OCI-LY7 (cell line): ENCODE measurements around the gene DPYD. TPM values are rescaled to one million over a fixed set of nuclear protein-coding genes. Genes with fewer than 3 reads are reported as not detected.

Experiments used
- BruUV-seq: library from RNA; stranded (reverse); fragments of 400-500 nt; replicated peaks from 2 replicates; lab custom pipeline; 2021; lab: Mats Ljungman, UMichigan
- CTCF ChIA-PET: fragments of 300-600 bp; sonication (Branson Sonifier 250); formaldehyde crosslinking; loops from one replicate; lab custom pipeline; 2022; ENCODE audit warnings: antibody characterized with exemption; ENCODE audit not compliant: unreplicated experiment; lab: Charles Lee
- POLR2A ChIA-PET: fragments of 300-600 bp; sonication (Branson Sonifier 250); formaldehyde crosslinking; loops from one replicate; lab custom pipeline; 2022; ENCODE audit warnings: antibody characterized with exemption; lab: Charles Lee
- DNase-seq: peaks from one replicate; pipeline ENCODE4 v3.0.0-alpha.2; 2015; ENCODE audit warnings: low spot score
- H2AFZ ChIP-seq: fragments of 200-600 bp; sonication (generic), shearing (Covaris generic); 2 replicates; pipeline ENCODE4 v1.6.1; 2014; ENCODE audit warnings: mild to moderate bottlenecking, antibody characterized with exemption, low read length, moderate library complexity
- H3K27ac ChIP-seq: fragments of 200-600 bp; sonication (generic); 2 replicates; pipeline ENCODE4 v1.5.1; 2014; ENCODE audit warnings: mixed run types, low read depth, mild to moderate bottlenecking, moderate library complexity, low read length, inconsistent platforms; ENCODE audit not compliant: poor library complexity, severe bottlenecking
- H3K36me3 ChIP-seq: fragments of 200-600 bp; sonication (generic); 2 replicates; pipeline ENCODE4 v1.6.1; 2014; ENCODE audit warnings: mild to moderate bottlenecking, antibody characterized with exemption, low read length, moderate library complexity, mixed read lengths; ENCODE audit not compliant: insufficient read depth
- H3K4me1 ChIP-seq: fragments of 200-600 bp; sonication (generic); 2 replicates; pipeline ENCODE4 v1.5.1; 2014; ENCODE audit warnings: mild to moderate bottlenecking, low read length; ENCODE audit not compliant: insufficient read depth, poor library complexity, severe bottlenecking
- H3K4me2 ChIP-seq: fragments of 200-600 bp; sonication (generic); 2 replicates; pipeline ENCODE4 v1.6.1; 2014; ENCODE audit warnings: mild to moderate bottlenecking, low read length
- H3K4me3 ChIP-seq: fragments of 200-600 bp; sonication (generic); 2 replicates; pipeline ENCODE4 v1.5.1; 2014; ENCODE audit warnings: mild to moderate bottlenecking, low read depth, low read length; ENCODE audit not compliant: poor library complexity, severe bottlenecking
- H3K79me2 ChIP-seq: fragments of 200-600 bp; sonication (generic); 2 replicates; pipeline ENCODE4 v1.6.1; 2016; ENCODE audit warnings: low read depth, mild to moderate bottlenecking, low read length, moderate library complexity, mixed read lengths; ENCODE audit not compliant: insufficient read depth
- H3K9me2 ChIP-seq: fragments of 200-600 bp; sonication (generic); 2 replicates; pipeline ENCODE4 v1.6.1; 2016; ENCODE audit warnings: mild to moderate bottlenecking, low read length, mixed read lengths; ENCODE audit not compliant: insufficient read depth
- H3K9me3 ChIP-seq: fragments of 200-600 bp; sonication (generic); 2 replicates; pipeline ENCODE4 v1.6.1; 2014; ENCODE audit warnings: mild to moderate bottlenecking, mixed run types, low read length, mixed read lengths
- H4K20me1 ChIP-seq: fragments of 200-600 bp; sonication (generic); 2 replicates; pipeline ENCODE4 v1.6.1; 2014; ENCODE audit warnings: mild to moderate bottlenecking, antibody characterized with exemption, low read length, moderate library complexity, mixed read lengths; ENCODE audit not compliant: insufficient read depth
- CTCF ChIP-seq: fragments of 200-600 bp; sonication (generic); conservative IDR thresholded peaks from 2 replicates; pipeline ENCODE4 v1.5.1; 2014; ENCODE audit warnings: mild to moderate bottlenecking, antibody characterized with exemption, low read length, moderate library complexity, mixed read lengths
- EZH2phosphoT487 ChIP-seq: fragments of 200-600 bp; sonication (generic); IDR thresholded peaks from 2 replicates; pipeline ENCODE4 v1.6.1; 2018; ENCODE audit warnings: low read depth, borderline replicate concordance, mild to moderate bottlenecking, mixed run types, antibody characterized with exemption, low read length, moderate library complexity, mixed read lengths
- intact Hi-C: fragments of 100-400 bp; cut with micrococcal nuclease; formaldehyde crosslinking; loops from one replicate; pipeline ENCODE4 v1.10.0; 2022; ENCODE audit not compliant: unreplicated experiment
- total RNA-seq, 2 experiments: library from RNA; depleted of rRNA in 1 of 2; stranded (reverse); fragments of >200 nt in 1 of 2; shearing (Covaris generic) in 1 of 2; gene quantifications; 2 replicates each; pipeline ENCODE4 v1.2.3, GENCODE V29; 2014 to 2022

The DPYD gene
- total RNA-seq, 2 experiments from 2014 or later = 5.5 to 13.4 TPM

GRCh38 chr1:97632776-97633175 lies 288.1 kb downstream of the DPYD start:
- TF ChIP-seq EZH2phosphoT487 = no peak
- TF ChIP-seq CTCF = no peak
- H4K20me1 ChIP-seq = no peaks in the 10 kb centered on the region
- intact Hi-C loops = no loop called here
- ChIA-PET POLR2A (no interaction called here), CTCF (no interaction called here)
- H3K9me3 ChIP-seq = no peaks in the 10 kb centered on the region
- H3K36me3 ChIP-seq = no peaks in the 10 kb centered on the region
- H3K4me3 ChIP-seq = no peak overlapping the region
- BruUV-seq = no TSS peak
- no peak overlapping the region for H3K27ac ChIP-seq
- no peak overlapping the region for H3K4me2 ChIP-seq
- H3K4me1 ChIP-seq = no peaks in the 10 kb centered on the region
- H2AFZ ChIP-seq = no peak overlapping the region
- no peaks in the 10 kb centered on the region for H3K9me2 ChIP-seq
- H3K79me2 ChIP-seq = no peaks in the 10 kb centered on the region
- DNase-seq = no peak

DNA sequence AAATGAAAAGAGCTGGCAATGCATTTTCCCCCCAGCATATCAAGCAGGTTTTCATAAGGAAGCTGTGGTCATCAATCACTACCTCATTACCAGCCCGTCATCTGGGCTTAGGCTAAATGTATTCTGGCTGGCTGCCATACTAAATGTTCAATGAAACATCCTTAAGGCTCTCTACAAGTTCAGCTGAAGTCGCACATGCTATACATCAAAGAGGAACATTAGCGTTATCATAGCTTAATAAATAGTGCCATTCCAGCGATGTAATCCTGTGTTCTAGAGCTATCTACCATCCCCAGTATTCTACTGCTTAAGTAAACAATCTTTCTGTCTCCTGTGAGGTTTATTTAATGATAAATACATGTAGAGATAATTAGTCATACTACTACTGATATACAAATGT lies 288.8 kb downstream of the DPYD start:
- Histone ChIP-seq H3K4me2 (no peak overlapping the region), H3K4me1 (no peaks in the 10 kb centered on the region), H4K20me1 (no peaks in the 10 kb centered on the region), H3K27ac (no peak overlapping the region), H3K36me3 (no peaks in the 10 kb centered on the region), H3K9me2 (no peaks in the 10 kb centered on the region), H3K9me3 (no peaks in the 10 kb centered on the region), H3K79me2 (no peaks in the 10 kb centered on the region), H2AFZ (no peak overlapping the region), H3K4me3 (no peak overlapping the region)
- intact Hi-C loops = no loop called here
- DNase-seq = no peak
- CTCF ChIA-PET = no interaction called here
- no TSS peak for BruUV-seq
- POLR2A ChIA-PET = interaction anchor here (0.7 kb wide), 1 partner anchor 50 kb away, joined by 3 read pairs; no protein-coding TSS in a partner anchor
- no peak for TF ChIP-seq EZH2phosphoT487
- TF ChIP-seq CTCF = no peak

DNA sequence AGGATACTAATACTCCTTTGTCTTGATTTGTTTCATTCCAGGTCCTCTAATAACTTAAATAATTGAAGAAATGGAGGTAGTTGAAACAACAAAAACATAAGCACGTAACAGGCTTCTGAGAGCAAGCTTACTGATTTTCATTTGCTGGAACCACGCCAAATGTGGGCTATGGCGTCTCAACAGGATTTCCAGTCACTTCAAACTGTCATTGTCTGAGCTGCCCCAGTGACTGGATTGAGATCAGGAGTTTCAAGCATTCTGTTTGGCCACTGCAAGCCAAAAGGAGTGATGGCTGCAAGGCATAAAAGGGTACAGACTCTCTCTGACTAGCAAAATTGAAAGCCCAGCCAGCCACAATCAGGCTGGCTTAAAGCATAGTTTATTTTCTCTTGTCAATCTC lies 289.9 kb downstream of the DPYD start:
- no TSS peak for BruUV-seq
- Histone ChIP-seq H3K4me3 (no peak overlapping the region), H3K9me3 (no peaks in the 10 kb centered on the region), H3K27ac (no peak overlapping the region), H3K9me2 (no peaks in the 10 kb centered on the region), H4K20me1 (no peaks in the 10 kb centered on the region), H2AFZ (no peak overlapping the region), H3K36me3 (no peaks in the 10 kb centered on the region), H3K79me2 (no peaks in the 10 kb centered on the region), H3K4me1 (no peaks in the 10 kb centered on the region), H3K4me2 (no peak overlapping the region)
- CTCF ChIA-PET = no interaction called here
- DNase-seq = no peak
- intact Hi-C loops = no loop called here
- POLR2A ChIA-PET = no interaction called here
- TF ChIP-seq EZH2phosphoT487 (no peak), CTCF (no peak)
